Measurements from ENCODE around the gene EFHC1. TPM values are rescaled to one million over a fixed set of nuclear protein-coding genes. Genes with fewer than 3 reads are reported as not detected.
A peak's percentile ranks its signal among the peaks of the same experiment; 100 is the strongest.

EFHC1 gene
- total RNA-seq, 4 donors from 2014 or later, result 17.1 to 28.4 (median 19.5) TPM

DNA sequence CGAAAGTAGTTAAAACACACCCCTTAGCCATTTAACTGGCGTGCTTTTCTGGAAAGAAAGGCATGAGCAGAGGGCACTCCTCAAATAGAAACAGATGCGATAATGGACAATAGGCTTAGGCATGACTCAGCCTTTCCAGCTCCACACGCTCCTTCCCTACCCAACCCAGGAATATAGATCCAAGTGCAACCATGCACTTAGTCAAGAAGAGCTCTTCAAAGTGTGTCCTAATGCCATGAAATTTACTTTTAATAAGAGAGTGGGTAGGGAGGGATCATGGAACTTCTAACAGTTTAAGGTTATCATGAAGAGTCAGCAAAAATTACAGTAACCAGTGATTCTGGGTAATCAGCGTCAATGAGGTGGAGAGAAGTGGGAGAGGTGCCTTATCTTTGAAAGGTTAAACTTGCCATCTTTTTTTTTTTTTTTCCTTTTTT lies 2.4 kb upstream of the EFHC1 start:
- H3K4me1 ChIP-seq, result peaks cover 8 to 15% (median 11%) of the 10 kb centered on the region in 4 donors
- H3K27ac ChIP-seq, result no peak overlapping the region
- in situ Hi-C loops (cut with MboI; ENCODE audit: low pct_ligation_motif_present in 1 of 4, low pct_unique_long_range_greater_than_20kb in 1 of 4, low sequenced_read_pairs in 3 of 4), result loop anchor here (5.0 to 25.0 kb wide), 5 partner anchors 130 to 250 kb away; partner anchors contain the start of gene MCM3 (in 1 of the 4)
- no peaks in the 10 kb centered on the region for H3K9me3 ChIP-seq
- no peak for TF ChIP-seq POLR2AphosphoS5 (IDR thresholded peaks at IDR 0.05)
- TF ChIP-seq POLR2A (IDR thresholded peaks at IDR 0.05), result no peak
- no peak for TF ChIP-seq EP300 (IDR thresholded peaks at IDR 0.05; ENCODE audit: low read depth)
- TF ChIP-seq, protein P1, sequence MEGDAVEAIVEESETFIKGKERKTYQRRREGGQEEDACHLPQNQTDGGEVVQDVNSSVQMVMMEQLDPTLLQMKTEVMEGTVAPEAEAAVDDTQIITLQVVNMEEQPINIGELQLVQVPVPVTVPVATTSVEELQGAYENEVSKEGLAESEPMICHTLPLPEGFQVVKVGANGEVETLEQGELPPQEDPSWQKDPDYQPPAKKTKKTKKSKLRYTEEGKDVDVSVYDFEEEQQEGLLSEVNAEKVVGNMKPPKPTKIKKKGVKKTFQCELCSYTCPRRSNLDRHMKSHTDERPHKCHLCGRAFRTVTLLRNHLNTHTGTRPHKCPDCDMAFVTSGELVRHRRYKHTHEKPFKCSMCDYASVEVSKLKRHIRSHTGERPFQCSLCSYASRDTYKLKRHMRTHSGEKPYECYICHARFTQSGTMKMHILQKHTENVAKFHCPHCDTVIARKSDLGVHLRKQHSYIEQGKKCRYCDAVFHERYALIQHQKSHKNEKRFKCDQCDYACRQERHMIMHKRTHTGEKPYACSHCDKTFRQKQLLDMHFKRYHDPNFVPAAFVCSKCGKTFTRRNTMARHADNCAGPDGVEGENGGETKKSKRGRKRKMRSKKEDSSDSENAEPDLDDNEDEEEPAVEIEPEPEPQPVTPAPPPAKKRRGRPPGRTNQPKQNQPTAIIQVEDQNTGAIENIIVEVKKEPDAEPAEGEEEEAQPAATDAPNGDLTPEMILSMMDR (IDR thresholded peaks at IDR 0.05), result no peak
- WGBS, 2 donors (ENCODE audit: low coverage in 1 of 2), result 90 to 92% methylated on average over 3 to 5 of the region's 5 CpGs
- DNase-seq, result no peak
- H3K27me3 ChIP-seq, result no peaks in the 10 kb centered on the region
- H3K36me3 ChIP-seq, result no peaks in the 10 kb centered on the region
- H3K4me3 ChIP-seq, result no peak overlapping the region
- intact Hi-C loops (cut with DNase I; ENCODE audit: low total_unique reads), result loop anchor here (2.0 to 5.0 kb wide), 2 partner anchors 179 to 245 kb away; no protein-coding TSS in a partner anchor

DNA sequence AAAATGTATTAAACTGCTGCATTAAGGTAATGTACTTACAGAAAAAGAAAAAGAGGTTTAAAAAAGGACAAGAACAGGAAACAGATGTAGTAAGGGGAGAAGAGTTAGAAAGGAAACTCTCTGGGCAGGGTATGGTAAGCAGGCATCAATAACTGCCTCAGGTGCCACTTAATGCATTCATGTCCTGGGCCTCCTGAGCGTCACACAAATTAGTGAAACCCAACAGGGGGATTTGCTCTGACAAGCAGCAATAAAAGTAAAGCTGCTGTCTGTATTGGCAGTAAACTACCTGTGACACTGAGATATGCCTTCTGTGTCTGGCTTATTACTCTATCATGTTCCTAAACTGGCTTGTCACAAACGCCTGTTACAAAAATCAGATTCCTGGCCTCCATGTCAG lies 1.5 kb upstream of the EFHC1 start:
- intact Hi-C loops (cut with DNase I; ENCODE audit: low total_unique reads), result loop anchor here (5.0 kb wide), 1 partner anchor 244 kb away; no protein-coding TSS in a partner anchor
- TF ChIP-seq POLR2A (IDR thresholded peaks at IDR 0.05) (no peak), POLR2AphosphoS5 (IDR thresholded peaks at IDR 0.05) (no peak), EP300 (IDR thresholded peaks at IDR 0.05; ENCODE audit: low read depth) (no peak)
- TF ChIP-seq, protein P1 (IDR thresholded peaks at IDR 0.05), result no peak
- H3K27ac ChIP-seq, result no peak overlapping the region
- H3K4me1 ChIP-seq, result peaks cover 8 to 15% (median 11%) of the 10 kb centered on the region in 4 donors
- no peaks in the 10 kb centered on the region for H3K9me3 ChIP-seq
- WGBS, 2 donors (ENCODE audit: low coverage in 1 of 2), result 67 to 94% methylated on average over 2 of the region's 2 CpGs
- H3K4me3 ChIP-seq, result no peak overlapping the region
- H3K27me3 ChIP-seq, result no peaks in the 10 kb centered on the region
- in situ Hi-C loops (cut with MboI; ENCODE audit: low pct_ligation_motif_present in 1 of 4, low pct_unique_long_range_greater_than_20kb in 1 of 4, low sequenced_read_pairs in 3 of 4), result loop anchor here (5.0 to 25.0 kb wide), 5 partner anchors 131 to 249 kb away; partner anchors contain the start of gene MCM3 (in 1 of the 4)
- H3K36me3 ChIP-seq, result no peaks in the 10 kb centered on the region
- no peak for DNase-seq

DNA sequence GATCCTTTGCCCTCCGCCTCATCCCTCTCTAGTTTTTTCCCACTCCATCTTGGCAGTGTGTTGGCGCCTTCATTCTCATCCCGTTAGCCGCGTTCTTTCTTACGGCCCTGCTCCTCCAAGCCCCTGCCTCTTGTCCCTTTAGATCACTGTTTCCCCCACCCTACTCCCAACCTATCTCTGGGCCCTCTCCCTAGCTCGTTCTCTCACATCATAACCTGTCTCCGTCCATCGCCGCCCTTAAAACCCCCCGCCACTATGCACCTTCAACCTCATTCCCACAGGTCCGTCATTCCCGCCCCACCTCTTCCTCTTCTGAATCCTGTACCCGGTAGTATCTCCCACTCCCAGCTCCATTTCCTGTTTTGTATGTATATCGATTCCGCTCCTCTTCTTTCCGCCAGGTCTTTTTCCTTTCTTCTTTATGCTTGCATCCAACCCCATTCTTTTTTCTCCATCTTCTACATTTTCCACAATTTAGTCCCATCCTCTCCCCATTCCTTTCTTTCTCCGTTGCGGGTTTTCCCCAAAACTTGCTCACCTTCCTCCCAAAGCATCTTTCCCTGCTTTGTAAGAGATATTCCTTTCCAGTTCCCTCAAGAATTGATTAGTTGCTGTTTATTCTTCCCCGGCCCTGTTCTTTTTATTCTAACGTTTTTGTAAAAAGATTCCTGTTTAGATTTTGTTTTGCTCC lies 671 bp downstream of the EFHC1 start:
- intact Hi-C loops (cut with DNase I; ENCODE audit: low total_unique reads) (loop anchor here (10.0 kb wide), 1 partner anchor 84 kb away; no protein-coding TSS in a partner anchor), in situ Hi-C loops (cut with MboI; ENCODE audit: low pct_ligation_motif_present in 1 of 4, low pct_unique_long_range_greater_than_20kb in 1 of 4, low sequenced_read_pairs in 3 of 4) (loop anchor here in 3 of 4 donors (5.0 to 25.0 kb wide), 3 partner anchors 74 to 156 kb away; partner anchors contain the start of genes MCM3 (in 1 of the 3) and TRAM2 (in 1 of the 3))
- peak overlapping the region; percentile 52 to 81 (median 58) for H3K4me3 ChIP-seq
- H3K4me1 ChIP-seq, result peaks cover 8 to 15% (median 11%) of the 10 kb centered on the region in 4 donors
- H3K27me3 ChIP-seq, result no peaks in the 10 kb centered on the region
- peak; percentile 20 for DNase-seq
- WGBS, 2 donors (ENCODE audit: low coverage in 1 of 2), result 10 to 13% methylated on average over 21 of the region's 21 CpGs
- TF ChIP-seq EP300 (IDR thresholded peaks at IDR 0.05; ENCODE audit: low read depth) (no peak), POLR2A (IDR thresholded peaks at IDR 0.05) (no peak), POLR2AphosphoS5 (IDR thresholded peaks at IDR 0.05) (no peak)
- TF ChIP-seq, protein P1 (IDR thresholded peaks at IDR 0.05), result no peak
- no peaks in the 10 kb centered on the region for H3K9me3 ChIP-seq
- H3K36me3 ChIP-seq, result no peaks in the 10 kb centered on the region
- peak overlapping the region; percentile 75 to 87 (median 86) for H3K27ac ChIP-seq

DNA sequence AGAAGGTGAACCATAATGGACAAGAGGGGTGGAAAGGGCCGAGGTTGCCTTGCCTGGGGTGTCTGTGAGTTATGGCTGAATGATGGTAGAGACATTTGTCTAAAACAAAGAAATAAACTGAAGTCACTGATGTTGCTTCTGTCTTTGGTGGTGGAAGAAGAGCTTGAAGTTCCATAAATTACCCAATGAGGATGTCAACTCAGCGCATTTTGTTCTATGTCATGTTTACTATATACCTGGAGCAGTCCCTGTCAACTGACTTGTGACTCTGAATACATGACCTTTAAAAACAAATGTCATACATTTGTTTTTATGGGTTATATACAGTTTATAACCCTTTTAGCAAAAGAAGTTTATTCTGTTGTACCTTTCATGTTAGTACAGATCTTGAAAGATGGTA lies 2.0 kb downstream of the EFHC1 start:
- in situ Hi-C loops (cut with MboI; ENCODE audit: low pct_ligation_motif_present in 1 of 4, low pct_unique_long_range_greater_than_20kb in 1 of 4, low sequenced_read_pairs in 3 of 4), result loop anchor here in 3 of 4 donors (5.0 to 25.0 kb wide), 3 partner anchors 73 to 155 kb away; partner anchors contain the start of genes MCM3 (in 1 of the 3) and TRAM2 (in 1 of the 3)
- no peak for DNase-seq
- no peak for TF ChIP-seq POLR2AphosphoS5 (IDR thresholded peaks at IDR 0.05)
- TF ChIP-seq, protein P1 (IDR thresholded peaks at IDR 0.05), result no peak
- no peak for TF ChIP-seq POLR2A (IDR thresholded peaks at IDR 0.05)
- no peak for TF ChIP-seq EP300 (IDR thresholded peaks at IDR 0.05; ENCODE audit: low read depth)
- H3K27me3 ChIP-seq, result no peaks in the 10 kb centered on the region
- H3K4me3 ChIP-seq, result no peak overlapping the region
- 91 to 93% methylated on average over 2 of the region's 2 CpGs for WGBS, 2 donors (ENCODE audit: low coverage in 1 of 2)
- no peak overlapping the region for H3K27ac ChIP-seq
- no peaks in the 10 kb centered on the region for H3K9me3 ChIP-seq
- H3K36me3 ChIP-seq, result no peaks in the 10 kb centered on the region
- peaks cover 8 to 15% (median 11%) of the 10 kb centered on the region in 4 donors for H3K4me1 ChIP-seq
- intact Hi-C loops (cut with DNase I; ENCODE audit: low total_unique reads), result loop anchor here (10.0 kb wide), 1 partner anchor 83 kb away; no protein-coding TSS in a partner anchor

Data from transverse colon (tissue), 4 donors.